Measurements from ENCODE around the gene DENND4B. TPM values are rescaled to one million over a fixed set of nuclear protein-coding genes. Genes with fewer than 3 reads are reported as not detected.

The DENND4B gene
- total and polyA plus RNA-seq, 10 of the 15 experiments (the other 5 are each of a cell fraction or from before 2014, with no cell fraction given): 12.0 to 74.8 (median 22.7) TPM

DNA sequence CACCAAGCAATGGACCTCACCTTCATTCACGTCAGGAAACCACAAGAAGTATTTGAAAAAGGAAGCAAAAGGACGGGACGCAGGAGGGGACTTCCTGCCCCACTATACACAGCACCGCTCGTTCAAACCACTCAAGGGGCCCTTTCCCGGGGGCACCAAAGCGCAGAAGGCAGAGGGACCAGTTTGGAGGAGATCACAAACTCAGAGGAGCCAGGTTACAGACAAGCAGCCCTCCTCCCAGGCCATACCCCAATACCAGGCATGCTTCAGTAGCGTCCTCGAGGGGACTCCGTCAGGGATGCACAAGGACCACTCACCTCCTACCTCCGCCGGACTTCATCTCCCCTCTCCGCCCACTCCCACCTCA lies 11.2 kb upstream of the DENND4B start (continued):
- TF ChIP-seq, protein P1, sequence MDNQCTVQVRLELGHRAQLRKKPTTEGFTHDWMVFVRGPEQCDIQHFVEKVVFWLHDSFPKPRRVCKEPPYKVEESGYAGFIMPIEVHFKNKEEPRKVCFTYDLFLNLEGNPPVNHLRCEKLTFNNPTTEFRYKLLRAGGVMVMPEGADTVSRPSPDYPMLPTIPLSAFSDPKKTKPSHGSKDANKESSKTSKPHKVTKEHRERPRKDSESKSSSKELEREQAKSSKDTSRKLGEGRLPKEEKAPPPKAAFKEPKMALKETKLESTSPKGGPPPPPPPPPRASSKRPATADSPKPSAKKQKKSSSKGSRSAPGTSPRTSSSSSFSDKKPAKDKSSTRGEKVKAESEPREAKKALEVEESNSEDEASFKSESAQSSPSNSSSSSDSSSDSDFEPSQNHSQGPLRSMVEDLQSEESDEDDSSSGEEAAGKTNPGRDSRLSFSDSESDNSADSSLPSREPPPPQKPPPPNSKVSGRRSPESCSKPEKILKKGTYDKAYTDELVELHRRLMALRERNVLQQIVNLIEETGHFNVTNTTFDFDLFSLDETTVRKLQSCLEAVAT (IDR thresholded peaks at IDR 0.05): peak; percentile 79; the same call in 1 of the 2 replicates
- TF ChIP-seq, protein P2, sequence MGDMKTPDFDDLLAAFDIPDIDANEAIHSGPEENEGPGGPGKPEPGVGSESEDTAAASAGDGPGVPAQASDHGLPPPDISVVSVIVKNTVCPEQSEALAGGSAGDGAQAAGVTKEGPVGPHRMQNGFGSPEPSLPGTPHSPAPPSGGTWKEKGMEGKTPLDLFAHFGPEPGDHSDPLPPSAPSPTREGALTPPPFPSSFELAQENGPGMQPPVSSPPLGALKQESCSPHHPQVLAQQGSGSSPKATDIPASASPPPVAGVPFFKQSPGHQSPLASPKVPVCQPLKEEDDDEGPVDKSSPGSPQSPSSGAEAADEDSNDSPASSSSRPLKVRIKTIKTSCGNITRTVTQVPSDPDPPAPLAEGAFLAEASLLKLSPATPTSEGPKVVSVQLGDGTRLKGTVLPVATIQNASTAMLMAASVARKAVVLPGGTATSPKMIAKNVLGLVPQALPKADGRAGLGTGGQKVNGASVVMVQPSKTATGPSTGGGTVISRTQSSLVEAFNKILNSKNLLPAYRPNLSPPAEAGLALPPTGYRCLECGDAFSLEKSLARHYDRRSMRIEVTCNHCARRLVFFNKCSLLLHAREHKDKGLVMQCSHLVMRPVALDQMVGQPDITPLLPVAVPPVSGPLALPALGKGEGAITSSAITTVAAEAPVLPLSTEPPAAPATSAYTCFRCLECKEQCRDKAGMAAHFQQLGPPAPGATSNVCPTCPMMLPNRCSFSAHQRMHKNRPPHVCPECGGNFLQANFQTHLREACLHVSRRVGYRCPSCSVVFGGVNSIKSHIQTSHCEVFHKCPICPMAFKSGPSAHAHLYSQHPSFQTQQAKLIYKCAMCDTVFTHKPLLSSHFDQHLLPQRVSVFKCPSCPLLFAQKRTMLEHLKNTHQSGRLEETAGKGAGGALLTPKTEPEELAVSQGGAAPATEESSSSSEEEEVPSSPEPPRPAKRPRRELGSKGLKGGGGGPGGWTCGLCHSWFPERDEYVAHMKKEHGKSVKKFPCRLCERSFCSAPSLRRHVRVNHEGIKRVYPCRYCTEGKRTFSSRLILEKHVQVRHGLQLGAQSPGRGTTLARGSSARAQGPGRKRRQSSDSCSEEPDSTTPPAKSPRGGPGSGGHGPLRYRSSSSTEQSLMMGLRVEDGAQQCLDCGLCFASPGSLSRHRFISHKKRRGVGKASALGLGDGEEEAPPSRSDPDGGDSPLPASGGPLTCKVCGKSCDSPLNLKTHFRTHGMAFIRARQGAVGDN (IDR thresholded peaks at IDR 0.05): 0 out of 2 replicates have a peak, but pooled peaks have one; percentile 52
- TF ChIP-seq, protein P3, sequence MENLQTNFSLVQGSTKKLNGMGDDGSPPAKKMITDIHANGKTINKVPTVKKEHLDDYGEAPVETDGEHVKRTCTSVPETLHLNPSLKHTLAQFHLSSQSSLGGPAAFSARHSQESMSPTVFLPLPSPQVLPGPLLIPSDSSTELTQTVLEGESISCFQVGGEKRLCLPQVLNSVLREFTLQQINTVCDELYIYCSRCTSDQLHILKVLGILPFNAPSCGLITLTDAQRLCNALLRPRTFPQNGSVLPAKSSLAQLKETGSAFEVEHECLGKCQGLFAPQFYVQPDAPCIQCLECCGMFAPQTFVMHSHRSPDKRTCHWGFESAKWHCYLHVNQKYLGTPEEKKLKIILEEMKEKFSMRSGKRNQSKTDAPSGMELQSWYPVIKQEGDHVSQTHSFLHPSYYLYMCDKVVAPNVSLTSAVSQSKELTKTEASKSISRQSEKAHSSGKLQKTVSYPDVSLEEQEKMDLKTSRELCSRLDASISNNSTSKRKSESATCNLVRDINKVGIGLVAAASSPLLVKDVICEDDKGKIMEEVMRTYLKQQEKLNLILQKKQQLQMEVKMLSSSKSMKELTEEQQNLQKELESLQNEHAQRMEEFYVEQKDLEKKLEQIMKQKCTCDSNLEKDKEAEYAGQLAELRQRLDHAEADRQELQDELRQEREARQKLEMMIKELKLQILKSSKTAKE (IDR thresholded peaks at IDR 0.05; ENCODE audit: low read depth, poor library complexity, severe bottlenecking): peak; percentile 37
- TF ChIP-seq POU2F2 (IDR thresholded peaks at IDR 0.05; ENCODE audit: borderline replicate concordance, low read depth, low read length): 0 out of 3 replicates have a peak, but pooled peaks have one; percentile 8
- TF ChIP-seq EED (IDR thresholded peaks at IDR 0.05; ENCODE audit: low read depth): peak; percentile 54
- peak; percentile 52; the same call in 1 of the 2 replicates for TF ChIP-seq CREM (IDR thresholded peaks at IDR 0.05; ENCODE audit: low read depth)
- peak; percentile 91 for TF ChIP-seq POLR2AphosphoS5 (IDR thresholded peaks at IDR 0.05; ENCODE audit: low read length)
- TF ChIP-seq HCFC1 (IDR thresholded peaks at IDR 0.05; ENCODE audit: low read length): no peak
- peak; percentile 18 to 59; a peak in 1 of 4 replicates for TF ChIP-seq EP300 (IDR thresholded peaks at IDR 0.05; ENCODE audit: borderline replicate concordance in 1 of 2, control insufficient read depth in 1 of 2, low read depth in 2 of 2, low read length in 2 of 2)
- peak; percentile 49; the same call in 1 of the 2 replicates for TF ChIP-seq MTA2 (IDR thresholded peaks at IDR 0.05; ENCODE audit: low read depth)
- TF ChIP-seq ETV6 (conservative IDR thresholded peaks at IDR 0.05 in 1 of 2, IDR thresholded peaks at IDR 0.05 in 1 of 2; ENCODE audit: borderline replicate concordance in 1 of 2, low read depth in 1 of 2): 0 out of 4 replicates have a peak, but pooled peaks of 1 of the 2 experiments have one; percentile 22
- TF ChIP-seq, protein P4, sequence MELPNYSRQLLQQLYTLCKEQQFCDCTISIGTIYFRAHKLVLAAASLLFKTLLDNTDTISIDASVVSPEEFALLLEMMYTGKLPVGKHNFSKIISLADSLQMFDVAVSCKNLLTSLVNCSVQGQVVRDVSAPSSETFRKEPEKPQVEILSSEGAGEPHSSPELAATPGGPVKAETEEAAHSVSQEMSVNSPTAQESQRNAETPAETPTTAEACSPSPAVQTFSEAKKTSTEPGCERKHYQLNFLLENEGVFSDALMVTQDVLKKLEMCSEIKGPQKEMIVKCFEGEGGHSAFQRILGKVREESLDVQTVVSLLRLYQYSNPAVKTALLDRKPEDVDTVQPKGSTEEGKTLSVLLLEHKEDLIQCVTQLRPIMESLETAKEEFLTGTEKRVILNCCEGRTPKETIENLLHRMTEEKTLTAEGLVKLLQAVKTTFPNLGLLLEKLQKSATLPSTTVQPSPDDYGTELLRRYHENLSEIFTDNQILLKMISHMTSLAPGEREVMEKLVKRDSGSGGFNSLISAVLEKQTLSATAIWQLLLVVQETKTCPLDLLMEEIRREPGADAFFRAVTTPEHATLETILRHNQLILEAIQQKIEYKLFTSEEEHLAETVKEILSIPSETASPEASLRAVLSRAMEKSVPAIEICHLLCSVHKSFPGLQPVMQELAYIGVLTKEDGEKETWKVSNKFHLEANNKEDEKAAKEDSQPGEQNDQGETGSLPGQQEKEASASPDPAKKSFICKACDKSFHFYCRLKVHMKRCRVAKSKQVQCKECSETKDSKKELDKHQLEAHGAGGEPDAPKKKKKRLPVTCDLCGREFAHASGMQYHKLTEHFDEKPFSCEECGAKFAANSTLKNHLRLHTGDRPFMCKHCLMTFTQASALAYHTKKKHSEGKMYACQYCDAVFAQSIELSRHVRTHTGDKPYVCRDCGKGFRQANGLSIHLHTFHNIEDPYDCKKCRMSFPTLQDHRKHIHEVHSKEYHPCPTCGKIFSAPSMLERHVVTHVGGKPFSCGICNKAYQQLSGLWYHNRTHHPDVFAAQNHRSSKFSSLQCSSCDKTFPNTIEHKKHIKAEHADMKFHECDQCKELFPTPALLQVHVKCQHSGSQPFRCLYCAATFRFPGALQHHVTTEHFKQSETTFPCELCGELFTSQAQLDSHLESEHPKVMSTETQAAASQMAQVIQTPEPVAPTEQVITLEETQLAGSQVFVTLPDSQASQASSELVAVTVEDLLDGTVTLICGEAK (IDR thresholded peaks at IDR 0.05; ENCODE audit: borderline replicate concordance): peak; percentile 62; the same call in 1 of the 2 replicates
- TF ChIP-seq BACH1 (IDR thresholded peaks at IDR 0.05; ENCODE audit: borderline replicate concordance): 0 out of 2 replicates have a peak, but pooled peaks have one; percentile 42
- peak; percentile 67 for TF ChIP-seq MXI1 (IDR thresholded peaks at IDR 0.05; ENCODE audit: low read depth, low read length)
- no peak for TF ChIP-seq RUNX3 (IDR thresholded peaks at IDR 0.05; ENCODE audit: low read length)

Measured in GM12878 (cell line).